ENCODE data around the gene RAG1. TPM values are rescaled to one million over a fixed set of nuclear protein-coding genes. Genes with fewer than 3 reads are reported as not detected.

Gene RAG1
- total and polyA plus RNA-seq, 2 of the 13 experiments (the other 11 are each of a cell fraction or from before 2014, with no cell fraction given): 0.11 to 0.15 TPM

GRCh38 chr11:36628141-36628540 is 60.3 kb downstream of the RAG1 start:
- no TSS peak for BruUV-seq (replicated peaks)
- Histone ChIP-seq H3K36me3 (replicated peaks in 1 of 2; ENCODE audit: control insufficient read depth in 1 of 2, insufficient read depth in 2 of 2, low read length in 2 of 2) (no peaks in the 10 kb centered on the region), H3K4me2 (ENCODE audit: low read depth, low read length) (no peak overlapping the region), H3K79me2 (ENCODE audit: insufficient read depth, low read length) (no peaks in the 10 kb centered on the region), H3K9ac (ENCODE audit: insufficient read depth, low read depth, low read length) (no peak overlapping the region), H4K20me1 (ENCODE audit: insufficient read depth, low read length) (no peaks in the 10 kb centered on the region), H3K4me1 (ENCODE audit: insufficient read depth, low read length) (no peaks in the 10 kb centered on the region), H3K9me3 (ENCODE audit: low read length) (no peaks in the 10 kb centered on the region), H2AFZ (ENCODE audit: low read length) (no peak overlapping the region), H3K27ac (ENCODE audit: extremely low read length, insufficient read depth, low read length) (no peak overlapping the region), H3K27me3 (ENCODE audit: control insufficient read depth in 1 of 2, insufficient read depth in 2 of 2, low read length in 2 of 2) (no peaks in the 10 kb centered on the region), H3K4me3 (replicated peaks in 1 of 3; ENCODE audit: insufficient read depth in 1 of 3, low read depth in 2 of 3, low read length in 3 of 3) (no peak overlapping the region)
- ChIA-PET POLR2A (no interaction called here), CTCF (ENCODE audit: low intra/inter-chr PET ratio, low total read pairs) (no interaction called here)
- ATAC-seq (no peak), DNase-seq (ENCODE audit: low spot score) (no peak), FAIRE-seq (no peak)
- in situ Hi-C loops (cut with HindIII; ENCODE audit: extremely low pct_ligation_motif_present, low pct_unique_long_range_greater_than_20kb) (no loop called here), intact Hi-C loops (cut with micrococcal nuclease; ENCODE audit: unreplicated experiment) (no loop called here)
- TF ChIP-seq TBP (CRISPR knock-in tag; IDR thresholded peaks at IDR 0.05): no peak
- no peak for TF ChIP-seq HNRNPK (IDR thresholded peaks at IDR 0.05; ENCODE audit: low read depth, low read length, poor library complexity, severe bottlenecking)
- no peak for TF ChIP-seq SYNCRIP (IDR thresholded peaks at IDR 0.05; ENCODE audit: insufficient read depth, low read depth, low read length)
- TF ChIP-seq MLXIP (CRISPR knock-in tag; IDR thresholded peaks at IDR 0.05; ENCODE audit: borderline replicate concordance): no peak
- TF ChIP-seq ARNT (IDR thresholded peaks at IDR 0.05): no peak
- TF ChIP-seq THAP9 (CRISPR knock-in tag; IDR thresholded peaks at IDR 0.05; ENCODE audit: borderline replicate concordance): no peak
- no peak for TF ChIP-seq TEF (CRISPR knock-in tag; IDR thresholded peaks at IDR 0.05)
- TF ChIP-seq CCDC6 (CRISPR knock-in tag; IDR thresholded peaks at IDR 0.05): no peak
- TF ChIP-seq RFX5 (IDR thresholded peaks at IDR 0.05; ENCODE audit: low read depth, low read length): no peak
- no peak for TF ChIP-seq TCF12 (IDR thresholded peaks at IDR 0.05)
- no peak for TF ChIP-seq TCF12 (CRISPR knock-in tag; IDR thresholded peaks at IDR 0.05)
- WGBS (ENCODE audit: low lambda C conversion rate): 49% methylated on average over 5 of the region's 5 CpGs
